Neural progenitor cell (in vitro differentiated cells): ENCODE data around the gene MLKL.
"Not testable (repeated sequence)": the region's sequence is repeated elsewhere in the genome, so short reads cannot be mapped to it uniquely, and the experiment has no call there.

Experiments
- EZH2 ChIP-seq: fragments of 200-600 bp; sonication (generic); IDR thresholded peaks from 2 replicates; pipeline ENCODE4 v1.6.1; 2017; ENCODE audit warnings: antibody characterized with exemption, mild to moderate bottlenecking, moderate library complexity
- EZH2phosphoT487 ChIP-seq: fragments of 200-600 bp; sonication (generic); IDR thresholded peaks from 2 replicates; pipeline ENCODE4 v1.6.1; 2017; ENCODE audit warnings: antibody characterized with exemption
- TF ChIP-seq, protein P1 (sequence below): fragments of 200-600 bp; sonication (generic); IDR thresholded peaks from 2 replicates; pipeline ENCODE4 v1.5.1; 2017; ENCODE audit warnings: antibody characterized with exemption, mild to moderate bottlenecking

DNA sequence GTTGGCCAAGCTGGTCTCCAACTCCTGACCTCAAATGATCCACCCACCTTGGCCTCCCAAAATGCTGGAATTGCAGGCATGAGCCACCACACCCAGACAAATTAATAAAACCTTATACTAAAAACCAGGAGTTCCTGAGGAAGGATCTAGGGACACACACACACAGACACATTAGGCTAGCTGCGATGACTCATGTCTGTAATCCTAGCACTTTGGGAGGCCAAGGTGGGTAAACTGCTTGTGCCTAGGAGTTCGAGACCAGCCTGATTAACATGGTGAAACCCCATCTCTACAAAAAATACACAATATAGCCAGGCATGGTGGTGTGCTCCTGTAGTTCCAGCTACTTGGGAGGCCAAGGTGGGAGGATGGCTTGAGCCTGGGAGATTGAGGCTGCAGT, 47.8 kb downstream of the MLKL start:
- TF ChIP-seq, protein P1, sequence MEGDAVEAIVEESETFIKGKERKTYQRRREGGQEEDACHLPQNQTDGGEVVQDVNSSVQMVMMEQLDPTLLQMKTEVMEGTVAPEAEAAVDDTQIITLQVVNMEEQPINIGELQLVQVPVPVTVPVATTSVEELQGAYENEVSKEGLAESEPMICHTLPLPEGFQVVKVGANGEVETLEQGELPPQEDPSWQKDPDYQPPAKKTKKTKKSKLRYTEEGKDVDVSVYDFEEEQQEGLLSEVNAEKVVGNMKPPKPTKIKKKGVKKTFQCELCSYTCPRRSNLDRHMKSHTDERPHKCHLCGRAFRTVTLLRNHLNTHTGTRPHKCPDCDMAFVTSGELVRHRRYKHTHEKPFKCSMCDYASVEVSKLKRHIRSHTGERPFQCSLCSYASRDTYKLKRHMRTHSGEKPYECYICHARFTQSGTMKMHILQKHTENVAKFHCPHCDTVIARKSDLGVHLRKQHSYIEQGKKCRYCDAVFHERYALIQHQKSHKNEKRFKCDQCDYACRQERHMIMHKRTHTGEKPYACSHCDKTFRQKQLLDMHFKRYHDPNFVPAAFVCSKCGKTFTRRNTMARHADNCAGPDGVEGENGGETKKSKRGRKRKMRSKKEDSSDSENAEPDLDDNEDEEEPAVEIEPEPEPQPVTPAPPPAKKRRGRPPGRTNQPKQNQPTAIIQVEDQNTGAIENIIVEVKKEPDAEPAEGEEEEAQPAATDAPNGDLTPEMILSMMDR: not testable (repeated sequence)
- not testable (repeated sequence) for TF ChIP-seq EZH2, EZH2phosphoT487
